HG03571 (cell line): ENCODE results near the gene PCYT1A.
A peak's percentile ranks its signal among the peaks of the same experiment; 100 is the strongest.
"Not testable (repeated sequence)": the region's sequence is repeated elsewhere in the genome, so short reads cannot be mapped to it uniquely, and the experiment has no call there.

ENCODE experiments used
- ATAC-seq: cut with Tn5 transposase; IDR thresholded peaks from one replicate; pipeline ENCODE4 v1.9.1; 2021; ENCODE audit not compliant: unreplicated experiment

PCYT1A gene

DNA sequence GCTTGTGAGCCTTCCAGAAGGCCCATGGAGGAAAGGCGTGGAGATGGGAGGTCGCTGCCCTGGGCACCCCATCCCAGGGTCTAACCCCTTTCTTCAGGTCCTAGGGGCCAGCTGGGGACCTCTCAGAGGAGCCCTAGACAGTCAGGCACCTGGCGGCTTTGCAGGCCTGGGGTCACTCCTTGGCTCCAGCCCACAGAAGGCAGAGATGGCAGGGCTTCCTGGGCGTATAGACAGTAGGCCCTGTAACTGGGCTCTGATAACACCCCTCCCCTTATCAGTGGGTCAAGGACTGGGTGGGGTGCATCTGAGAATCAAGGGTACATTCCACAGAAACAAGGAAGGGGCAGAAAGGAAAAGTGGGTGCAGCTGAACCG, 93.0 kb downstream of the PCYT1A start:
- ATAC-seq, result no peak

GRCh38 chr3:196193736-196194541, 93.6 kb downstream of the PCYT1A start:
- ATAC-seq, result no peak

GRCh38 chr3:196193133-196193735, 94.3 kb downstream of the PCYT1A start:
- no peak for ATAC-seq

DNA sequence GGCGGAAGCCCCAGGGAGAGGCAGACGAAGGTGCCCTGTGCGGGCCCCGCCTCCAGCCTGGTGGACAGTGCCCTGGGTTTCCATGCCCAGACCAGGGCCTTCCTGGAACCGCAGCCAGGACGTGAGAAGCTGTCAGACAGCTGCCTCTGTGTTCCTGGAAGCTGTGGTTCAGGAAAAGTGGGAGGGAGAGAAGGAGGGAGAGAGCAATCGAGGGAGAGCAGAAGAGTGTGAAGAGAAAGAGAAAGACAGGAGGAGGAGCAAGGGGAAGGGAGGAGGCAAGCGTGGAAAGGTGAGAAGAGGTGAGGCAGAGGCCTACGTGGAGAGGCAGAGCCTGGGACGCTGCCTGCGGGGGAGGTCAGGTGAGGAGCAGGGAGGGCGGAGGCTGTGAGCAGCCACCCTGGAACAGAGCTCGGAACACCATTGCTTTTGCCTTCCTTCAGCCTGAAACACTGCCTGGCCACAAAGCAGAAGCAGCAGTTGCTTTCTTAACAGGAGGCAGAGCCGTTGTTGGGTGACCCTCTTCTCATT, 94.9 kb downstream of the PCYT1A start:
- peak; percentile 11 for ATAC-seq

GRCh38 chr3:196192036-196192523, 95.4 kb downstream of the PCYT1A start:
- ATAC-seq, result peak; percentile 45

GRCh38 chr3:196189566-196190347, 97.8 kb downstream of the PCYT1A start:
- no peak for ATAC-seq

DNA sequence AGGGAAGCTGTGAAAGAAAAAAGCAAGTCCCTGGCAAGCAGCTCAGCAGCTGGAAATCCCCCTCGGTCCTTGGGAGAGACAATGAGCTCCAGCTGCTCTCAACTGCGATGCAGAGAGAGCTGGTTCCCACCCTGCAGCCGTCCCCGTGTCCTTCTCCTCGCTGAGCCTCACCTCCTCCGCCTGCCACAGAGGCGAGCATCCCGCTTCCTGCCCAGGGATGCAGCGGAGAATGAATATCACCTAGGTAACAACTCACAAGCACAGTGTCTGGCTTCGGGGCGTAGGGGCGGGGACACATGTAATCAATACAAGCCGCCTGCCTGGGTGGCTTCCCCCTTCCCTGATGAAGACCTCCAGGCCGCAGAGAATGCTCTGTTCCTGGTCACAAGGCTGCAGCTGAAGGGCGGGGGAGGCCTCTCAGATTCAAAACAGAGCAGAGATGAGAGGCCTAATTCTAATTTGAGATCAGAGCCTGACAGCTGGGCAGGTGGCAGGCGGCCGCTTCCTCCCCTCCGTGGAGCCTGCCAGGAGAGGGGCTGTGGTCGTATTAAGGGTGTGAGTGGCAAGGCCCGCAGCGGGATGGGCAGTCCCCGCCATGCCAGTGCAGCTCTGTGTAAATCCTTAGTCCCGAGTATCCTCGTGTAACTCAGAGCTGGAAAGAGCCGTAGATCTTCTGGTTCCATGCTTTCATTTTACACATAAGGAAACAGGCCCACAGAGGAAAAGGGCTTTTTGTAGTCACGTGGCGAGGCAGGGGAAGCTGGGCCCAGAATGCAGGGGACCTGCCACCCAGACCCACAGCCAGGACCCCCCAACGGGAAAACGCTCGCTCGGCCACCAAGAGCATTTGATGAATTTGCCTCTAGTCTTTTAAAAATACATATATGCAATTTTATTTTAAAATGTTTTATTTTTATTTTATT, 100.6 kb downstream of the PCYT1A start:
- peak; percentile 41 for ATAC-seq

GRCh38 chr3:196184881-196185280, 102.6 kb downstream of the PCYT1A start:
- ATAC-seq, result no peak

DNA sequence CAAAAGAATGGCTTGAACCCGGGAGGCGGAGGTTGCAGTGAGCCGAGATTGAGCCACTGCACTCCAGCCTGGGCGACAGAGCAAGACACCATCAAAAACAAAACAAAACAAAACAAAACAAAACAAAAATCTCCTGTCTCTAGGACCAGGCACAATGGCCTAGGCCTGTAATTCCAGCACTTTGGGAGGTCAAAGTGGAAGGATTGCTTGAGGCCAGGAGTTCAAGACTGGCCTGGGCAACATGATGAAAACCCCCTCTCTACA, 103.4 kb downstream of the PCYT1A start:
- ATAC-seq, result not testable (repeated sequence)

- ATAC-seq, result no peak
These were observed 106.4 kb downstream of the PCYT1A start for GRCh38 chr3:196181127-196181546.

DNA sequence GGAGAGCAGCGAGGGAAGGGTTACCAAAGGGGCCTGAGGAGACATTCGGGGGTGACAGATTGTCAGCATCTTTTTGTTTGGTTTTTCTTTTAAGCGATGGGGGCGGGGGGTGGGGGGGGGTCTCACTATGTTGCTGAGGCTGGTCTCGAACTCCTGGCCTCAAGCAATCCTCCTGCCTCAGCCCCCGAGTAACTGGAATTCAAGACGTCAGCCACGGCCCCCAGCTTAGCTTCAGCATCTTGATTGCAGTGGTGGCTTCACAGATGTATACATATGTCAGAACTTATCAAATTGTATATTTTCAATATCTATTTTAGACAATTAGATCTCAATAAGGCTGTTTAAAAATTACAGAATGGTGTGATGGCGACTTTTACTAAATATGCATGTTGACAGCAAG, 107.2 kb downstream of the PCYT1A start:
- no peak for ATAC-seq
